Omental fat pad (tissue), 4 donors: ENCODE measurements around the gene FBXO9. TPM values are rescaled to one million over a fixed set of nuclear protein-coding genes. Genes with fewer than 3 reads are reported as not detected.

Experiments used
- ATAC-seq: fragments of 150-250 bp; one replicate; pipeline ENCODE4 v1.9.1; 2016; ENCODE audit warnings: mild to moderate bottlenecking, moderate library complexity; ENCODE audit not compliant: low FRiP score
- DNase-seq: peaks from one replicate; pipeline ENCODE4 v3.0.0-alpha.2; 2019; ENCODE audit warnings: low spot score
- CTCF ChIP-seq, 3 donors: fragments of 450-650 bp; IDR thresholded peaks; one replicate each; pipeline ENCODE4 v1.5.1; 2016 to 2017; ENCODE audit warnings: antibody characterized with exemption in 3 of 3, mild to moderate bottlenecking in 3 of 3, moderate library complexity in 2 of 3
- total RNA-seq, 4 donors: library from RNA; depleted of rRNA; stranded (reverse); fragments of >200 nt; gene quantifications; one replicate each; pipeline ENCODE4 v1.1.0, GENCODE V29; 2016

FBXO9 gene
- total RNA-seq, 4 donors from 2014 or later, result 42.6 to 74.4 (median 58.0) TPM

GRCh38 chr6:53104916-53105315 is 39.7 kb downstream of the FBXO9 start:
- ATAC-seq, result no peak
- no peak for DNase-seq
- TF ChIP-seq CTCF (IDR thresholded peaks at IDR 0.05), result no peak

GRCh38 chr6:53107091-53107490 is 41.9 kb downstream of the FBXO9 start:
- DNase-seq, result no peak
- ATAC-seq, result no peak
- no peak for TF ChIP-seq CTCF (IDR thresholded peaks at IDR 0.05)

- TF ChIP-seq CTCF (IDR thresholded peaks at IDR 0.05), result no peak
- no peak for ATAC-seq
- no peak for DNase-seq
Observed at GRCh38 chr6:53109612-53110011, 44.4 kb downstream of the FBXO9 start.

GRCh38 chr6:53111865-53112264 is 46.7 kb downstream of the FBXO9 start:
- ATAC-seq (no peak), DNase-seq (no peak)
- TF ChIP-seq CTCF (IDR thresholded peaks at IDR 0.05), result no peak

- DNase-seq, result no peak
- ATAC-seq, result no peak
- no peak for TF ChIP-seq CTCF (IDR thresholded peaks at IDR 0.05)
Observed at GRCh38 chr6:53112404-53112803, 47.2 kb downstream of the FBXO9 start.

GRCh38 chr6:53112871-53113270 is 47.7 kb downstream of the FBXO9 start:
- ATAC-seq (no peak), DNase-seq (no peak)
- no peak for TF ChIP-seq CTCF (IDR thresholded peaks at IDR 0.05)

GRCh38 chr6:53113742-53114141 is 48.5 kb downstream of the FBXO9 start:
- DNase-seq (no peak), ATAC-seq (no peak)
- no peak for TF ChIP-seq CTCF (IDR thresholded peaks at IDR 0.05)
